Type B pancreatic cell (in vitro differentiated cells): ENCODE results near the gene ECSCR. TPM values are rescaled to one million over a fixed set of nuclear protein-coding genes. Genes with fewer than 3 reads are reported as not detected.

Experiments
- DNase-seq: peaks from one replicate; pipeline ENCODE4 v3.0.0; 2021; ENCODE audit warnings: mixed read lengths; ENCODE audit not compliant: unreplicated experiment; ENCODE audit errors: extremely low spot score
- H3K27ac Mint-ChIP-seq: 2 replicates; pipeline ENCODE4 v1.8.0; 2021; ENCODE audit warnings: mild to moderate bottlenecking, mixed read lengths
- H3K27me3 Mint-ChIP-seq: 2 replicates; pipeline ENCODE4 v1.8.0; 2021; ENCODE audit warnings: mixed read lengths
- H3K36me3 Mint-ChIP-seq: 2 replicates; pipeline ENCODE4 v1.8.0; 2021; ENCODE audit warnings: mixed read lengths
- H3K4me1 Mint-ChIP-seq: one replicate; pipeline ENCODE4 v1.8.0; 2021; ENCODE audit warnings: mixed read lengths; ENCODE audit not compliant: unreplicated experiment
- H3K4me3 Mint-ChIP-seq: 2 replicates; pipeline ENCODE4 v1.8.0; 2021; ENCODE audit warnings: mild to moderate bottlenecking, mixed read lengths
- H3K9me3 Mint-ChIP-seq: 2 replicates; pipeline ENCODE4 v1.8.0; 2021; ENCODE audit warnings: mixed read lengths
- CTCF ChIP-seq: fragments of 200-600 bp; sonication (generic); conservative IDR thresholded peaks from 2 replicates; pipeline ENCODE4 v1.5.0; 2021; ENCODE audit warnings: antibody characterized with exemption, mild to moderate bottlenecking
- total RNA-seq: library from RNA; stranded (reverse); gene quantifications from 2 replicates; pipeline ENCODE4 v1.2.1, GENCODE V29; 2021; ENCODE audit warnings: low replicate concordance

The ECSCR gene
- total RNA-seq, 1 donor from 2014 or later = not detected

- no peaks in the 10 kb centered on the region for H3K36me3 Mint-ChIP-seq
- no peak overlapping the region for H3K27ac Mint-ChIP-seq
- TF ChIP-seq CTCF = no peak
- peaks cover 27% of the 10 kb centered on the region for H3K4me1 Mint-ChIP-seq
- H3K27me3 Mint-ChIP-seq = peaks cover 7% of the 10 kb centered on the region
- H3K9me3 Mint-ChIP-seq = no peaks in the 10 kb centered on the region
- DNase-seq = no peak
- no peak overlapping the region for H3K4me3 Mint-ChIP-seq
These were observed 12.6 kb upstream of the ECSCR start for GRCh38 chr5:139474890-139475791.

- Mint-ChIP-seq H3K4me3 (no peak overlapping the region), H3K27me3 (peaks cover 10% of the 10 kb centered on the region), H3K4me1 (peaks cover 32% of the 10 kb centered on the region), H3K9me3 (no peaks in the 10 kb centered on the region), H3K36me3 (no peaks in the 10 kb centered on the region), H3K27ac (no peak overlapping the region)
- no peak for TF ChIP-seq CTCF
- DNase-seq = no peak
These were observed 11.0 kb upstream of the ECSCR start for GRCh38 chr5:139473565-139473964.

- Mint-ChIP-seq H3K27ac (peak overlapping the region; percentile 63), H3K4me3 (no peak overlapping the region), H3K36me3 (no peaks in the 10 kb centered on the region), H3K9me3 (no peaks in the 10 kb centered on the region), H3K27me3 (peaks cover 10% of the 10 kb centered on the region), H3K4me1 (peaks cover 35% of the 10 kb centered on the region)
- TF ChIP-seq CTCF = no peak
- DNase-seq = no peak
These were observed 10.6 kb upstream of the ECSCR start for GRCh38 chr5:139473105-139473504.

- Mint-ChIP-seq H3K27ac (no peak overlapping the region), H3K4me1 (peaks cover 35% of the 10 kb centered on the region), H3K9me3 (no peaks in the 10 kb centered on the region), H3K4me3 (no peak overlapping the region), H3K36me3 (no peaks in the 10 kb centered on the region), H3K27me3 (peaks cover 10% of the 10 kb centered on the region)
- no peak for TF ChIP-seq CTCF
- no peak for DNase-seq
These were observed 10.0 kb upstream of the ECSCR start for GRCh38 chr5:139472386-139473030.

GRCh38 chr5:139470821-139471300 lies 8.3 kb upstream of the ECSCR start, which contains the start of gene SMIM33:
SMIM33 (plus strand) TSS chr5:139471004; CDS start chr5:139471122, 118 bp downstream.
- H3K27ac Mint-ChIP-seq = no peak within 1 kb of the TSS
- H3K4me3 Mint-ChIP-seq = no peak within 1 kb of the TSS
- no peak for TF ChIP-seq CTCF
- no peak for DNase-seq
- H3K4me1 Mint-ChIP-seq = peaks cover 35% of the 10 kb centered on the region
- H3K9me3 Mint-ChIP-seq = no peaks in the 10 kb centered on the region
- no peaks in the 10 kb centered on the region for H3K36me3 Mint-ChIP-seq
- peaks cover 10% of the 10 kb centered on the region for H3K27me3 Mint-ChIP-seq
